ENCODE data around the gene SLC9A4.
A peak's percentile ranks its signal among the peaks of the same experiment; 100 is the strongest.

The SLC9A4 gene

GRCh38 chr2:102449370-102449974 lies 23.6 kb upstream of the SLC9A4 start:
- peak; percentile 82 for TF ChIP-seq CTCF (conservative IDR thresholded peaks at IDR 0.05; ENCODE audit: low read depth, low read length)
- DNase-seq (ENCODE audit: low read depth): peak; percentile 77
- H3K4me3 ChIP-seq (ENCODE audit: low read depth, low read length): no peak overlapping the region

- no peak for TF ChIP-seq CTCF (conservative IDR thresholded peaks at IDR 0.05; ENCODE audit: low read depth, low read length)
- peak; percentile 20 for DNase-seq (ENCODE audit: low read depth)
- H3K4me3 ChIP-seq (ENCODE audit: low read depth, low read length): no peak overlapping the region
Measured at GRCh38 chr2:102451968-102452367, 21.1 kb upstream of the SLC9A4 start.

- TF ChIP-seq CTCF (conservative IDR thresholded peaks at IDR 0.05; ENCODE audit: low read depth, low read length): no peak
- no peak overlapping the region for H3K4me3 ChIP-seq (ENCODE audit: low read depth, low read length)
- DNase-seq (ENCODE audit: low read depth): no peak
Measured at GRCh38 chr2:102453501-102453900, 19.5 kb upstream of the SLC9A4 start.

GRCh38 chr2:102455061-102455670 lies 17.9 kb upstream of the SLC9A4 start:
- TF ChIP-seq CTCF (conservative IDR thresholded peaks at IDR 0.05; ENCODE audit: low read depth, low read length): no peak
- H3K4me3 ChIP-seq (ENCODE audit: low read depth, low read length): no peak overlapping the region
- DNase-seq (ENCODE audit: low read depth): no peak

- no peak for TF ChIP-seq CTCF (conservative IDR thresholded peaks at IDR 0.05; ENCODE audit: low read depth, low read length)
- H3K4me3 ChIP-seq (ENCODE audit: low read depth, low read length): no peak overlapping the region
- DNase-seq (ENCODE audit: low read depth): no peak
Measured at GRCh38 chr2:102460467-102460866, 12.6 kb upstream of the SLC9A4 start.

GRCh38 chr2:102461188-102461587 lies 11.8 kb upstream of the SLC9A4 start:
- TF ChIP-seq CTCF (conservative IDR thresholded peaks at IDR 0.05; ENCODE audit: low read depth, low read length): no peak
- H3K4me3 ChIP-seq (ENCODE audit: low read depth, low read length): no peak overlapping the region

GRCh38 chr2:102463160-102463559 lies 9.9 kb upstream of the SLC9A4 start:
- no peak overlapping the region for H3K4me3 ChIP-seq (ENCODE audit: low read depth, low read length)
- no peak for DNase-seq (ENCODE audit: low read depth)
- TF ChIP-seq CTCF (conservative IDR thresholded peaks at IDR 0.05; ENCODE audit: low read depth, low read length): no peak

More at GRCh38 chr2:102461188-102461587, 11.8 kb upstream of the SLC9A4 start:
- no peak for DNase-seq (ENCODE audit: low read depth)
